ENCODE data around the gene CALML3. TPM values are rescaled to one million over a fixed set of nuclear protein-coding genes. Genes with fewer than 3 reads are reported as not detected.
A peak's percentile ranks its signal among the peaks of the same experiment; 100 is the strongest.

Gene CALML3
- total RNA-seq, 2 donors from 2014 or later = not detected

GRCh38 chr10:5531558-5532306 lies 7.0 kb downstream of the CALML3 start:
- H3K27ac Mint-ChIP-seq = no peak overlapping the region
- no peaks in the 10 kb centered on the region for H3K9me3 Mint-ChIP-seq

GRCh38 chr10:5532307-5532605 lies 7.5 kb downstream of the CALML3 start:
- Mint-ChIP-seq H3K4me1 (ENCODE audit: low read depth in 2 of 2) (no peaks in the 10 kb centered on the region), H3K4me3 (no peak overlapping the region), H3K9me3 (no peaks in the 10 kb centered on the region), H3K36me3 (no peaks in the 10 kb centered on the region), H3K27ac (no peak overlapping the region), H3K27me3 (peaks cover 0 to 3% of the 10 kb centered on the region in 2 donors)
- ATAC-seq (peak in 1 of 2 donors; percentile 5), DNase-seq (ENCODE audit: low spot score) (peak; percentile 53)

More at GRCh38 chr10:5531558-5532306, 7.0 kb downstream of the CALML3 start:
- peaks cover 0 to 3% of the 10 kb centered on the region in 2 donors for H3K27me3 Mint-ChIP-seq
- ATAC-seq (no peak), DNase-seq (ENCODE audit: low spot score) (peak; percentile 44)
- H3K4me1 Mint-ChIP-seq (ENCODE audit: low read depth in 2 of 2) = no peaks in the 10 kb centered on the region
- no peak overlapping the region for H3K4me3 Mint-ChIP-seq
- no peaks in the 10 kb centered on the region for H3K36me3 Mint-ChIP-seq

- no peaks in the 10 kb centered on the region for H3K4me1 Mint-ChIP-seq (ENCODE audit: low read depth in 2 of 2)
- H3K27ac Mint-ChIP-seq = no peak overlapping the region
Observed at GRCh38 chr10:5532618-5533097, 7.9 kb downstream of the CALML3 start.

GRCh38 chr10:5533098-5533731 lies 8.5 kb downstream of the CALML3 start:
- Mint-ChIP-seq H3K36me3 (no peaks in the 10 kb centered on the region), H3K4me1 (ENCODE audit: low read depth in 2 of 2) (no peaks in the 10 kb centered on the region), H3K27me3 (peaks cover 3 to 6% of the 10 kb centered on the region in 2 donors), H3K4me3 (no peak overlapping the region), H3K27ac (no peak overlapping the region), H3K9me3 (no peaks in the 10 kb centered on the region)
- DNase-seq (ENCODE audit: low spot score) (peak; percentile 47), ATAC-seq (no peak)

More at GRCh38 chr10:5532618-5533097, 7.9 kb downstream of the CALML3 start:
- no peaks in the 10 kb centered on the region for H3K9me3 Mint-ChIP-seq
- H3K36me3 Mint-ChIP-seq = no peaks in the 10 kb centered on the region
- DNase-seq (ENCODE audit: low spot score) (peak; percentile 39), ATAC-seq (no peak)
- H3K27me3 Mint-ChIP-seq = peaks cover under 1 to 3% of the 10 kb centered on the region in 2 donors
- H3K4me3 Mint-ChIP-seq = no peak overlapping the region

- no peak overlapping the region for H3K27ac Mint-ChIP-seq
- ATAC-seq (no peak), DNase-seq (ENCODE audit: low spot score) (peak; percentile 58)
- H3K9me3 Mint-ChIP-seq = no peaks in the 10 kb centered on the region
- no peaks in the 10 kb centered on the region for H3K36me3 Mint-ChIP-seq
- H3K4me1 Mint-ChIP-seq (ENCODE audit: low read depth in 2 of 2) = no peaks in the 10 kb centered on the region
- H3K27me3 Mint-ChIP-seq = peaks cover 6 to 13% of the 10 kb centered on the region in 2 donors
- no peak overlapping the region for H3K4me3 Mint-ChIP-seq
Observed at GRCh38 chr10:5534051-5534821, 9.5 kb downstream of the CALML3 start.

- Mint-ChIP-seq H3K4me1 (ENCODE audit: low read depth in 2 of 2) (no peaks in the 10 kb centered on the region), H3K4me3 (no peak overlapping the region), H3K27ac (no peak overlapping the region), H3K9me3 (no peaks in the 10 kb centered on the region), H3K27me3 (peaks cover 6 to 13% of the 10 kb centered on the region in 2 donors), H3K36me3 (no peaks in the 10 kb centered on the region)
- ATAC-seq (no peak), DNase-seq (ENCODE audit: low spot score) (no peak)
Observed at GRCh38 chr10:5534880-5535856, 10.4 kb downstream of the CALML3 start.

- Mint-ChIP-seq H3K36me3 (no peaks in the 10 kb centered on the region), H3K4me1 (ENCODE audit: low read depth in 2 of 2) (no peaks in the 10 kb centered on the region), H3K4me3 (no peak overlapping the region), H3K27me3 (peaks cover 6 to 13% of the 10 kb centered on the region in 2 donors), H3K9me3 (peaks cover 3% of the 10 kb centered on the region), H3K27ac (no peak overlapping the region)
- DNase-seq (ENCODE audit: low spot score) (no peak), ATAC-seq (no peak)
Observed at GRCh38 chr10:5536486-5537081, 11.8 kb downstream of the CALML3 start.

- Mint-ChIP-seq H3K4me3 (no peak overlapping the region), H3K36me3 (peaks cover 10% of the 10 kb centered on the region), H3K27me3 (peaks cover 5 to 13% of the 10 kb centered on the region in 2 donors), H3K27ac (no peak overlapping the region), H3K4me1 (ENCODE audit: low read depth in 2 of 2) (no peaks in the 10 kb centered on the region), H3K9me3 (peaks cover 6% of the 10 kb centered on the region)
- no peak for DNase-seq (ENCODE audit: low spot score)
- ATAC-seq = no peak
Observed at GRCh38 chr10:5537684-5538083, 12.9 kb downstream of the CALML3 start.

- Mint-ChIP-seq H3K27me3 (peaks cover 2 to 13% of the 10 kb centered on the region in 2 donors), H3K36me3 (peaks cover 10% of the 10 kb centered on the region), H3K4me1 (ENCODE audit: low read depth in 2 of 2) (no peaks in the 10 kb centered on the region), H3K4me3 (no peak overlapping the region), H3K27ac (no peak overlapping the region), H3K9me3 (peaks cover 6% of the 10 kb centered on the region)
- ATAC-seq = no peak
- peak; percentile 12 for DNase-seq (ENCODE audit: low spot score)
Observed at GRCh38 chr10:5538446-5538845, 13.7 kb downstream of the CALML3 start.

GRCh38 chr10:5538892-5539651 lies 14.3 kb downstream of the CALML3 start:
- peaks cover 10% of the 10 kb centered on the region for H3K36me3 Mint-ChIP-seq
- H3K27ac Mint-ChIP-seq = no peak overlapping the region

GRCh38 chr10:5540080-5540479 lies 15.3 kb downstream of the CALML3 start:
- Mint-ChIP-seq H3K4me3 (no peak overlapping the region), H3K4me1 (ENCODE audit: low read depth in 2 of 2) (no peaks in the 10 kb centered on the region), H3K9me3 (peaks cover 6% of the 10 kb centered on the region), H3K27me3 (peaks cover 2 to 13% of the 10 kb centered on the region in 2 donors), H3K27ac (no peak overlapping the region), H3K36me3 (peaks cover 10% of the 10 kb centered on the region)
- no peak for ATAC-seq
- DNase-seq (ENCODE audit: low spot score) = peak; percentile 39

More at GRCh38 chr10:5538892-5539651, 14.3 kb downstream of the CALML3 start:
- Mint-ChIP-seq H3K4me1 (ENCODE audit: low read depth in 2 of 2) (no peaks in the 10 kb centered on the region), H3K4me3 (no peak overlapping the region), H3K9me3 (peaks cover 6% of the 10 kb centered on the region), H3K27me3 (peaks cover 2 to 13% of the 10 kb centered on the region in 2 donors)
- ATAC-seq = no peak
- no peak for DNase-seq (ENCODE audit: low spot score)

- no peak for ATAC-seq
- Mint-ChIP-seq H3K4me1 (ENCODE audit: low read depth in 2 of 2) (no peaks in the 10 kb centered on the region), H3K36me3 (peaks cover 10% of the 10 kb centered on the region)
Observed at GRCh38 chr10:5540891-5541290, 16.1 kb downstream of the CALML3 start.

More at GRCh38 chr10:5540891-5541290, 16.1 kb downstream of the CALML3 start:
- DNase-seq (ENCODE audit: low spot score) = peak; percentile 28
- Mint-ChIP-seq H3K9me3 (peaks cover 6% of the 10 kb centered on the region), H3K27ac (no peak overlapping the region), H3K4me3 (no peak overlapping the region), H3K27me3 (peaks cover 2 to 13% of the 10 kb centered on the region in 2 donors)
